B cell (primary cell): ENCODE data around the gene TASOR.

Experiments used
- EZH2 ChIP-seq: IDR thresholded peaks from 2 replicates; pipeline ENCODE4 v1.6.1; 2012; ENCODE audit warnings: borderline replicate concordance, low read depth, mild to moderate bottlenecking, moderate library complexity, low read length; ENCODE audit not compliant: insufficient read depth, poor library complexity, severe bottlenecking
- TF ChIP-seq, protein P1 (sequence below): fragments of 200-600 bp; IDR thresholded peaks from one replicate; pipeline ENCODE4 v1.8.0; 2022; ENCODE audit warnings: antibody characterized with exemption, mild to moderate bottlenecking

DNA sequence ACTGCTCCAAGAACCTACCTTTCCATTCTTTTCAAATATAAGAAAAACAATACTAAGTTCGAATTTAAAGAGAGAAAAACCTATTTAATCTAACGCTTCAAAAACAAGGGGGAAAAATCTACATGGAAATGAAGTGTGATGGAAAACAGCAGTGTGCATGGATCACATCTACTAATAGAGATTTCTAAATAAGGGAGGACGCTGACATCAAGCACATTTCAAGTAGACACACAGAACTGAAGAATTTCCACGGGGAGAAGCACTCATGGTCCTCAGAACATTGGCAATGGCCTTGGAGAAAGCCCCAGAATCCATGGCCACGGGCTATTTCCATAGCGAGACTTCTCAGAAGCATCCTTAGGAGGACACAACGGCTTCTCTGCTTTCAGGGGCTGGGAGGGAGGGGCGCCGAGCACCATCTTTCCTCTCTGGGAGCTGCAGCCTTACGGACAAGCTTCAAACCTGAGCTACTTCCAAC lies 1.0 kb downstream of the TASOR start:
- TF ChIP-seq, protein P1, sequence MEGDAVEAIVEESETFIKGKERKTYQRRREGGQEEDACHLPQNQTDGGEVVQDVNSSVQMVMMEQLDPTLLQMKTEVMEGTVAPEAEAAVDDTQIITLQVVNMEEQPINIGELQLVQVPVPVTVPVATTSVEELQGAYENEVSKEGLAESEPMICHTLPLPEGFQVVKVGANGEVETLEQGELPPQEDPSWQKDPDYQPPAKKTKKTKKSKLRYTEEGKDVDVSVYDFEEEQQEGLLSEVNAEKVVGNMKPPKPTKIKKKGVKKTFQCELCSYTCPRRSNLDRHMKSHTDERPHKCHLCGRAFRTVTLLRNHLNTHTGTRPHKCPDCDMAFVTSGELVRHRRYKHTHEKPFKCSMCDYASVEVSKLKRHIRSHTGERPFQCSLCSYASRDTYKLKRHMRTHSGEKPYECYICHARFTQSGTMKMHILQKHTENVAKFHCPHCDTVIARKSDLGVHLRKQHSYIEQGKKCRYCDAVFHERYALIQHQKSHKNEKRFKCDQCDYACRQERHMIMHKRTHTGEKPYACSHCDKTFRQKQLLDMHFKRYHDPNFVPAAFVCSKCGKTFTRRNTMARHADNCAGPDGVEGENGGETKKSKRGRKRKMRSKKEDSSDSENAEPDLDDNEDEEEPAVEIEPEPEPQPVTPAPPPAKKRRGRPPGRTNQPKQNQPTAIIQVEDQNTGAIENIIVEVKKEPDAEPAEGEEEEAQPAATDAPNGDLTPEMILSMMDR: no peak
- TF ChIP-seq EZH2: no peak
